ENCODE measurements around the gene PIF1. TPM values are rescaled to one million over a fixed set of nuclear protein-coding genes. Genes with fewer than 3 reads are reported as not detected.

The PIF1 gene
- total RNA-seq, 2 experiments from 2014 or later = 0.22 to 0.27 TPM

GRCh38 chr15:64806509-64806908 lies 18.9 kb downstream of the PIF1 start:
- H3K9me3 ChIP-seq (ENCODE audit: control insufficient read depth in 1 of 2, insufficient read depth in 1 of 2, low read length in 2 of 2) = no peaks in the 10 kb centered on the region
- no peaks in the 10 kb centered on the region for H3K27me3 Mint-ChIP-seq
- no peak overlapping the region for H3K27ac Mint-ChIP-seq
- ATAC-seq (ENCODE audit: poor library complexity) = no peak
- no peaks in the 10 kb centered on the region for H3K9me3 Mint-ChIP-seq
- H3K4me3 Mint-ChIP-seq = no peak overlapping the region
- intact Hi-C loops (cut with DNase I, micrococcal nuclease) = no loop called here
- POLR2A ChIA-PET = no interaction called here
- no peak for DNase-seq
- CTCF ChIA-PET = no interaction called here
- H3K36me3 Mint-ChIP-seq (ENCODE audit: low read depth) = no peaks in the 10 kb centered on the region
- H3K4me1 ChIP-seq (ENCODE audit: insufficient read depth, low read length) = peaks cover 11% of the 10 kb centered on the region
- H3K36me3 ChIP-seq (ENCODE audit: insufficient read depth, low read length) = no peaks in the 10 kb centered on the region
- H3K4me3 ChIP-seq (ENCODE audit: low read length) = no peak overlapping the region
- H3K27ac ChIP-seq (ENCODE audit: low read depth in 1 of 2, low read length in 2 of 2) = no peak overlapping the region
- H3K4me1 Mint-ChIP-seq (ENCODE audit: low read depth) = no peaks in the 10 kb centered on the region
- TF ChIP-seq CTCF (IDR thresholded peaks at IDR 0.05) = no peak
- H3K27me3 ChIP-seq (ENCODE audit: control insufficient read depth in 1 of 2, insufficient read depth in 2 of 2, low read length in 2 of 2) = peaks cover 0 to 5% of the 10 kb centered on the region in 2 experiments

- Mint-ChIP-seq H3K27me3 (no peaks in the 10 kb centered on the region), H3K4me1 (ENCODE audit: low read depth) (no peaks in the 10 kb centered on the region), H3K9me3 (no peaks in the 10 kb centered on the region), H3K36me3 (ENCODE audit: low read depth) (no peaks in the 10 kb centered on the region), H3K27ac (no peak overlapping the region), H3K4me3 (no peak overlapping the region)
- DNase-seq = no peak
- H3K4me3 ChIP-seq (ENCODE audit: low read length) = no peak overlapping the region
- H3K9me3 ChIP-seq (ENCODE audit: control insufficient read depth in 1 of 2, insufficient read depth in 1 of 2, low read length in 2 of 2) = no peaks in the 10 kb centered on the region
- no peaks in the 10 kb centered on the region for H3K36me3 ChIP-seq (ENCODE audit: insufficient read depth, low read length)
- ATAC-seq (ENCODE audit: poor library complexity) = no peak
- peaks cover 0 to 5% of the 10 kb centered on the region in 2 experiments for H3K27me3 ChIP-seq (ENCODE audit: control insufficient read depth in 1 of 2, insufficient read depth in 2 of 2, low read length in 2 of 2)
- POLR2A ChIA-PET = no interaction called here
- CTCF ChIA-PET = no interaction called here
- no peak overlapping the region for H3K27ac ChIP-seq (ENCODE audit: low read depth in 1 of 2, low read length in 2 of 2)
- H3K4me1 ChIP-seq (ENCODE audit: insufficient read depth, low read length) = peaks cover 6% of the 10 kb centered on the region
- intact Hi-C loops (cut with DNase I, micrococcal nuclease) = no loop called here
- TF ChIP-seq CTCF (IDR thresholded peaks at IDR 0.05) = no peak
Observed at GRCh38 chr15:64804619-64805018, 20.8 kb downstream of the PIF1 start.

- no peak for DNase-seq
- Histone ChIP-seq H3K27ac (ENCODE audit: low read depth in 1 of 2, low read length in 2 of 2) (no peak overlapping the region), H3K4me1 (ENCODE audit: insufficient read depth, low read length) (peaks cover 5% of the 10 kb centered on the region), H3K36me3 (ENCODE audit: insufficient read depth, low read length) (no peaks in the 10 kb centered on the region), H3K27me3 (ENCODE audit: control insufficient read depth in 1 of 2, insufficient read depth in 2 of 2, low read length in 2 of 2) (peaks cover 0 to 2% of the 10 kb centered on the region in 2 experiments), H3K4me3 (ENCODE audit: low read length) (no peak overlapping the region), H3K9me3 (ENCODE audit: control insufficient read depth in 1 of 2, insufficient read depth in 1 of 2, low read length in 2 of 2) (no peaks in the 10 kb centered on the region)
- no peaks in the 10 kb centered on the region for H3K36me3 Mint-ChIP-seq (ENCODE audit: low read depth)
- H3K27ac Mint-ChIP-seq = no peak overlapping the region
- no peaks in the 10 kb centered on the region for H3K4me1 Mint-ChIP-seq (ENCODE audit: low read depth)
- ChIA-PET CTCF (no interaction called here), POLR2A (no interaction called here)
- H3K27me3 Mint-ChIP-seq = no peaks in the 10 kb centered on the region
- TF ChIP-seq CTCF (IDR thresholded peaks at IDR 0.05) = no peak
- no peaks in the 10 kb centered on the region for H3K9me3 Mint-ChIP-seq
- no peak for ATAC-seq (ENCODE audit: poor library complexity)
- intact Hi-C loops (cut with DNase I, micrococcal nuclease) = no loop called here
- no peak overlapping the region for H3K4me3 Mint-ChIP-seq
Observed at GRCh38 chr15:64803526-64803925, 21.9 kb downstream of the PIF1 start.
